Measurements from ENCODE around the gene CHMP4A. TPM values are rescaled to one million over a fixed set of nuclear protein-coding genes. Genes with fewer than 3 reads are reported as not detected.
A peak's percentile ranks its signal among the peaks of the same experiment; 100 is the strongest.

Gene CHMP4A
- total RNA-seq, 1 donor from 2014 or later: 95.8 TPM

GRCh38 chr14:24183014-24183481, 30.2 kb downstream of the CHMP4A start:
- Mint-ChIP-seq H3K27me3 (ENCODE audit: insufficient read depth) (no peaks in the 10 kb centered on the region), H3K9me3 (no peaks in the 10 kb centered on the region), H3K27ac (no peak overlapping the region), H3K4me3 (no peak overlapping the region), H3K36me3 (ENCODE audit: low read depth) (peaks cover 63% of the 10 kb centered on the region), H3K4me1 (ENCODE audit: low read depth) (peaks cover 12% of the 10 kb centered on the region)
- DNase-seq (ENCODE audit: low spot score): no peak
- intact Hi-C loops (cut with micrococcal nuclease): no loop called here

GRCh38 chr14:24182110-24182882, 31.0 kb downstream of the CHMP4A start:
- H3K4me3 Mint-ChIP-seq: no peak overlapping the region
- peaks cover 4% of the 10 kb centered on the region for H3K4me1 Mint-ChIP-seq (ENCODE audit: low read depth)
- no peaks in the 10 kb centered on the region for H3K9me3 Mint-ChIP-seq
- H3K27ac Mint-ChIP-seq: no peak overlapping the region
- H3K36me3 Mint-ChIP-seq (ENCODE audit: low read depth): peaks cover 64% of the 10 kb centered on the region
- no peaks in the 10 kb centered on the region for H3K27me3 Mint-ChIP-seq (ENCODE audit: insufficient read depth)
- no peak for DNase-seq (ENCODE audit: low spot score)
- intact Hi-C loops (cut with micrococcal nuclease): no loop called here

- intact Hi-C loops (cut with micrococcal nuclease): no loop called here
- Mint-ChIP-seq H3K27ac (no peak overlapping the region), H3K36me3 (ENCODE audit: low read depth) (peaks cover 62% of the 10 kb centered on the region), H3K4me3 (no peak overlapping the region), H3K4me1 (ENCODE audit: low read depth) (no peaks in the 10 kb centered on the region), H3K27me3 (ENCODE audit: insufficient read depth) (no peaks in the 10 kb centered on the region), H3K9me3 (no peaks in the 10 kb centered on the region)
- DNase-seq (ENCODE audit: low spot score): no peak
Measured at GRCh38 chr14:24181371-24182077, 31.8 kb downstream of the CHMP4A start.

GRCh38 chr14:24179961-24180796, 33.1 kb downstream of the CHMP4A start:
- H3K36me3 Mint-ChIP-seq (ENCODE audit: low read depth): peaks cover 62% of the 10 kb centered on the region
- H3K4me1 Mint-ChIP-seq (ENCODE audit: low read depth): no peaks in the 10 kb centered on the region
- no peak overlapping the region for H3K27ac Mint-ChIP-seq
- no peak overlapping the region for H3K4me3 Mint-ChIP-seq
- intact Hi-C loops (cut with micrococcal nuclease): no loop called here
- DNase-seq (ENCODE audit: low spot score): no peak
- H3K27me3 Mint-ChIP-seq (ENCODE audit: insufficient read depth): no peaks in the 10 kb centered on the region
- H3K9me3 Mint-ChIP-seq: no peaks in the 10 kb centered on the region

GRCh38 chr14:24179294-24179960, 33.9 kb downstream of the CHMP4A start:
- no peak for DNase-seq (ENCODE audit: low spot score)
- Mint-ChIP-seq H3K27ac (peak overlapping the region; percentile 44), H3K4me1 (ENCODE audit: low read depth) (no peaks in the 10 kb centered on the region), H3K27me3 (ENCODE audit: insufficient read depth) (no peaks in the 10 kb centered on the region), H3K4me3 (no peak overlapping the region), H3K9me3 (no peaks in the 10 kb centered on the region), H3K36me3 (ENCODE audit: low read depth) (peaks cover 66% of the 10 kb centered on the region)
- intact Hi-C loops (cut with micrococcal nuclease): no loop called here

GRCh38 chr14:24178399-24179178, 34.7 kb downstream of the CHMP4A start:
- H3K4me1 Mint-ChIP-seq (ENCODE audit: low read depth): no peaks in the 10 kb centered on the region

GRCh38 chr14:24177891-24178290, 35.4 kb downstream of the CHMP4A start:
- Mint-ChIP-seq H3K4me3 (no peak overlapping the region), H3K27me3 (ENCODE audit: insufficient read depth) (no peaks in the 10 kb centered on the region), H3K27ac (peak overlapping the region; percentile 38), H3K36me3 (ENCODE audit: low read depth) (peaks cover 60% of the 10 kb centered on the region), H3K9me3 (no peaks in the 10 kb centered on the region), H3K4me1 (ENCODE audit: low read depth) (no peaks in the 10 kb centered on the region)
- DNase-seq (ENCODE audit: low spot score): no peak
- intact Hi-C loops (cut with micrococcal nuclease): no loop called here

More at GRCh38 chr14:24178399-24179178, 34.7 kb downstream of the CHMP4A start:
- H3K27me3 Mint-ChIP-seq (ENCODE audit: insufficient read depth): no peaks in the 10 kb centered on the region
- no peak overlapping the region for H3K27ac Mint-ChIP-seq
- DNase-seq (ENCODE audit: low spot score): no peak
- intact Hi-C loops (cut with micrococcal nuclease): no loop called here
- H3K4me3 Mint-ChIP-seq: no peak overlapping the region
- peaks cover 66% of the 10 kb centered on the region for H3K36me3 Mint-ChIP-seq (ENCODE audit: low read depth)
- no peaks in the 10 kb centered on the region for H3K9me3 Mint-ChIP-seq

GRCh38 chr14:24177041-24177825, 36.1 kb downstream of the CHMP4A start:
- H3K27me3 Mint-ChIP-seq (ENCODE audit: insufficient read depth): no peaks in the 10 kb centered on the region
- H3K4me1 Mint-ChIP-seq (ENCODE audit: low read depth): no peaks in the 10 kb centered on the region
- intact Hi-C loops (cut with micrococcal nuclease): no loop called here
- peak overlapping the region; percentile 38 for H3K27ac Mint-ChIP-seq
- DNase-seq (ENCODE audit: low spot score): no peak
- no peaks in the 10 kb centered on the region for H3K9me3 Mint-ChIP-seq
- no peak overlapping the region for H3K4me3 Mint-ChIP-seq
- peaks cover 57% of the 10 kb centered on the region for H3K36me3 Mint-ChIP-seq (ENCODE audit: low read depth)

GRCh38 chr14:24176599-24176998, 36.7 kb downstream of the CHMP4A start:
- intact Hi-C loops (cut with micrococcal nuclease): no loop called here
- no peak overlapping the region for H3K27ac Mint-ChIP-seq
- H3K36me3 Mint-ChIP-seq (ENCODE audit: low read depth): peaks cover 52% of the 10 kb centered on the region

GRCh38 chr14:24172871-24173281, 40.4 kb downstream of the CHMP4A start:
- intact Hi-C loops (cut with micrococcal nuclease): no loop called here
- Mint-ChIP-seq H3K27me3 (ENCODE audit: insufficient read depth) (no peaks in the 10 kb centered on the region), H3K4me1 (ENCODE audit: low read depth) (peaks cover 16% of the 10 kb centered on the region), H3K9me3 (no peaks in the 10 kb centered on the region), H3K4me3 (no peak overlapping the region), H3K36me3 (ENCODE audit: low read depth) (peaks cover 39% of the 10 kb centered on the region), H3K27ac (no peak overlapping the region)
- DNase-seq (ENCODE audit: low spot score): no peak

More at GRCh38 chr14:24176599-24176998, 36.7 kb downstream of the CHMP4A start:
- DNase-seq (ENCODE audit: low spot score): no peak
- no peaks in the 10 kb centered on the region for H3K9me3 Mint-ChIP-seq
- H3K27me3 Mint-ChIP-seq (ENCODE audit: insufficient read depth): no peaks in the 10 kb centered on the region
- H3K4me1 Mint-ChIP-seq (ENCODE audit: low read depth): peaks cover 1% of the 10 kb centered on the region
- no peak overlapping the region for H3K4me3 Mint-ChIP-seq

GRCh38 chr14:24172261-24172860, 40.9 kb downstream of the CHMP4A start:
- no peaks in the 10 kb centered on the region for H3K27me3 Mint-ChIP-seq (ENCODE audit: insufficient read depth)
- no peaks in the 10 kb centered on the region for H3K9me3 Mint-ChIP-seq
- H3K4me1 Mint-ChIP-seq (ENCODE audit: low read depth): peaks cover 20% of the 10 kb centered on the region
- H3K4me3 Mint-ChIP-seq: peak overlapping the region; percentile 37
- intact Hi-C loops (cut with micrococcal nuclease): no loop called here
- H3K27ac Mint-ChIP-seq: peak overlapping the region; percentile 55
- no peak for DNase-seq (ENCODE audit: low spot score)
- peaks cover 41% of the 10 kb centered on the region for H3K36me3 Mint-ChIP-seq (ENCODE audit: low read depth)

Measured in activated T-helper 1 cell treated with anti-CD3 and anti-CD28 coated beads, Interleukin-12 subunit alpha, Interleukin-12 subunit beta, Interleukin-2, Interleukin-4 antibody, amounts not matched to agents 30 ng/mL and 10 ng/mL and 1 ng/mL, durations not matched to agents 14 hours and 24 hours and 36 hours (primary cell).